Measurements from ENCODE around the gene INTS11.

The INTS11 gene

DNA sequence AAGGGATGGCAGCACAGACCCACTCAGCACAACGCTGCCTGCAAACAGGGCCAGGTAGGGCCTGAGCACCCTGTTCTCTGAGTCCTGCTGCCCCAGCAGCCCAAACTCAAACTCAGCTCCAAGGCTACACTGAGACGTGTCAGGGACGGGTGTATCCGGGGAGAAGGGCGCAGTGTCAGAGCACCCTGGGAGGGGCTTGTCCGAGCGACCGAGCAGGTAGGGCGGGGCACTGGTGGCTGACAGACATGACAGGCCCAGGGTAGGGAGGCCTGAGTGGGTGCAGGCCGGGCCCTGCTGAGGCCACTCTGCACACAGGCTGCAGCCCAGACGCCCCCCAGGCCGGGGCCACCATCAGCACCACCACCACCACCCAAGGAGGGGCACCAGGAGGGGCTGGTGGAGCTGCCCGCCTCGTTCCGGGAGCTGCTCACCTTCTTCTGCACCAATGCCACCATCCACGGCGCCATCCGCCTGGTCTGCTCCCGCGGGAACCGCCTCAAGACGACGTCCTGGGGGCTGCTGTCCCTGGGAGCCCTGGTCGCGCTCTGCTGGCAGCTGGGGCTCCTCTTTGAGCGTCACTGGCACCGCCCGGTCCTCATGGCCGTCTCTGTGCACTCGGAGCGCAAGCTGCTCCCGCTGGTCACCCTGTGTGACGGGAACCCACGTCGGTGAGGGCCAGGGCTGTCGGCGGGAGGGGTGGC lies 38.7 kb downstream of the INTS11 start:
- TF ChIP-seq, protein P1, sequence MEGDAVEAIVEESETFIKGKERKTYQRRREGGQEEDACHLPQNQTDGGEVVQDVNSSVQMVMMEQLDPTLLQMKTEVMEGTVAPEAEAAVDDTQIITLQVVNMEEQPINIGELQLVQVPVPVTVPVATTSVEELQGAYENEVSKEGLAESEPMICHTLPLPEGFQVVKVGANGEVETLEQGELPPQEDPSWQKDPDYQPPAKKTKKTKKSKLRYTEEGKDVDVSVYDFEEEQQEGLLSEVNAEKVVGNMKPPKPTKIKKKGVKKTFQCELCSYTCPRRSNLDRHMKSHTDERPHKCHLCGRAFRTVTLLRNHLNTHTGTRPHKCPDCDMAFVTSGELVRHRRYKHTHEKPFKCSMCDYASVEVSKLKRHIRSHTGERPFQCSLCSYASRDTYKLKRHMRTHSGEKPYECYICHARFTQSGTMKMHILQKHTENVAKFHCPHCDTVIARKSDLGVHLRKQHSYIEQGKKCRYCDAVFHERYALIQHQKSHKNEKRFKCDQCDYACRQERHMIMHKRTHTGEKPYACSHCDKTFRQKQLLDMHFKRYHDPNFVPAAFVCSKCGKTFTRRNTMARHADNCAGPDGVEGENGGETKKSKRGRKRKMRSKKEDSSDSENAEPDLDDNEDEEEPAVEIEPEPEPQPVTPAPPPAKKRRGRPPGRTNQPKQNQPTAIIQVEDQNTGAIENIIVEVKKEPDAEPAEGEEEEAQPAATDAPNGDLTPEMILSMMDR (IDR thresholded peaks at IDR 0.05): no peak

DNA sequence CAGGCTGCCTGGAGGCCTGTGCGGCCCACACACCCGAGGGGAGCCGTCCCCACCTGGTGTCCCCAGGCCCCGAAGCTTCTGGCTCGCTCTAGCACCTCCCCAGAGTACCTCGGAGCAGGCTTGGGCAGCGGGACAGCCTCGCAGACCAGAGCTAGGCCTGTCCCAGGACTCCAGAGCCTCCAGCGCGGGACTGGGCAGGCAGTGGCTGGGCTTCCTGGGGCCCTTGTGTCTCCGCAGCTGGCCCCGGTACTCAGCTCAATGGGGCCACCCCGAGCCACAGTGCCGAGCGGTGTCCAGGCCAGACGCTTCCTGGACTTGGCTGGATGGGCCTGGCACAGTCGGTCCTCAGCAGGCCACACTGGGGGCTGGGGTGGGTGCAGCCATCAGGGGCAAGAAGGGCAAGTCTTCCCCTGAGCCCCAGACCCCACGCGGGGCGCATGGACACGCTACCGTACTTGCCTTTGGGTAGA lies 39.3 kb downstream of the INTS11 start:
- TF ChIP-seq, protein P1 (IDR thresholded peaks at IDR 0.05): no peak

DNA sequence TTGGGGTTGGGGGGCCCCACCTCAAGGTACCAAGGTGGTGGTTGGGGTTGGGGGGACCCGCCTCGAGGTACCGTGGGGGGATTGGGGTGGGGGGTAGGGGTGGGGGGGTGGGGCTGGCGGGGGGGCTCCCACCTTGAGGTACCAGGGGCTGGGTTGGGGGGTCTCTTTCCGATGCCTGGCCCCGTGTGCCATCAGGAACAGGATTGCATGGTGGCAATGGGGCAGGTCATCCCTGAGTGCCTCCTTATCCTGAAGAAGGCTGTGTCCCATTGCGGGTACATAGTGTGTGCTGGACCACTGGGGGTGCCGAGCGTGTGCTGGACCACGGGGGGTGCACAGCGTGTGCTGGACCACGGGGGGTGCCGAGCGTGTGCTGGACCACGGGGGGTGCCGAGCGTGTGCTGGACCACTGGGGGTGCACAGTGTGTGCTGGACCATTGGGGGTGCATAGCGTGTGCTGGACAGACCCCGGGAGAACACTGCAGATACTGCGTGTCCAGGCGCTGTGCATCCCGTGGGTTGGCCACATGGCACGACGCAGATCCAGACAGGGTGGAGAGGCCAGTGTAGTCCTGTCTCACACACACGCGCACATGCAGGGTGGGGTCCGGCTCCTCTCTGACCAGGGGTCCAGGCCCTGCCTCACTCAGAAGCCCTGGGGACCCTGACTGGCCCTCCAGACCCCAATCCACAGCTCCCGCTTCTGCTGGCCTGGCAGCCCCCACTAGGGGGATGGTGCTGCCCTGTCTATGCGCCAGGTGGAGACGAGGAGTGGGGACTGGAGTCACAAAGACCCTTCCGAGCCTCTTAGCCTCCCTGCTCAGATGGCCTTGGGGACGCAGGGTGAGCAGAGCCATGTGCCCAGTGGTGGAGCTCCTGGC lies 40.0 kb downstream of the INTS11 start:
- TF ChIP-seq, protein P1 (IDR thresholded peaks at IDR 0.05): no peak

DNA sequence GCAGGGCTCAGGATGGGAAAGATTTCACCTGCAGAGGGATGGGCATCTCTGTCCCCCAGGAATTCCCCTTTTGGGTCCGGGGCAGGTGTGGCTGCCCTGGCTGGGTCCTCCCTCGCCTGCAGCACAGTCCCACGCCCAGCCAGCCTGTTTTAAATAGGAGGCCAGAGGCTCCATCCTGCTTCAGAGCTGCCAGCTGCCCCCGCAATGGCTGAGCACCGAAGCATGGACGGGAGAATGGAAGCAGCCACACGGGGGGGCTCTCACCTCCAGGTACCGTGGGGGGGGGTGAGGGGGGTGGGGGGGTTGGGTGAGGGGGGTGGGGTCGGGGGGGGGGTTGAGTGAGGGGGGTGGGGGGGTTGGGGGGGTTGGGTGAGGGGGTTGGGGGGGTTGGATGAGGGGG lies 40.6 kb downstream of the INTS11 start:
- TF ChIP-seq, protein P1 (IDR thresholded peaks at IDR 0.05): no peak

DNA sequence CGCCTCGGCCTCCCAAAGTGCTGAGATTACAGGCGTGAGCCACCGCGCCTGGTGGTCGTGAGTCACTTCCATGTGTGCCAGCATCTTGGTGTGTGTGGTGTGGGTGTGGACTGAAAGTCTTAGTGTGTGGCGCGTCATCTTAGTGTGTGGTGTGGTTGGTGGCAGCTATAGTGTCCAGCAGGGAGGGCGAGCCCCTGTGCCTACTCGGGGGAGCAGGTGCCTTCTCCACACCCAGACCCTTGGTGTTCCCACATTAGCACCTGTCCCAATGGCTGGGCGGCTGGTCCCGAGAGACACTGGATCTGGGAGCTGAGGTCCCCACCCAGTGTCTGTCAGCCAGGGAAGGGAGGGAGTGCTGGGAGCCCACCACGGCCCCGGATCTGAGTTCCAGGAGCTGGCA lies 41.5 kb downstream of the INTS11 start:
- TF ChIP-seq, protein P1 (IDR thresholded peaks at IDR 0.05): no peak

DNA sequence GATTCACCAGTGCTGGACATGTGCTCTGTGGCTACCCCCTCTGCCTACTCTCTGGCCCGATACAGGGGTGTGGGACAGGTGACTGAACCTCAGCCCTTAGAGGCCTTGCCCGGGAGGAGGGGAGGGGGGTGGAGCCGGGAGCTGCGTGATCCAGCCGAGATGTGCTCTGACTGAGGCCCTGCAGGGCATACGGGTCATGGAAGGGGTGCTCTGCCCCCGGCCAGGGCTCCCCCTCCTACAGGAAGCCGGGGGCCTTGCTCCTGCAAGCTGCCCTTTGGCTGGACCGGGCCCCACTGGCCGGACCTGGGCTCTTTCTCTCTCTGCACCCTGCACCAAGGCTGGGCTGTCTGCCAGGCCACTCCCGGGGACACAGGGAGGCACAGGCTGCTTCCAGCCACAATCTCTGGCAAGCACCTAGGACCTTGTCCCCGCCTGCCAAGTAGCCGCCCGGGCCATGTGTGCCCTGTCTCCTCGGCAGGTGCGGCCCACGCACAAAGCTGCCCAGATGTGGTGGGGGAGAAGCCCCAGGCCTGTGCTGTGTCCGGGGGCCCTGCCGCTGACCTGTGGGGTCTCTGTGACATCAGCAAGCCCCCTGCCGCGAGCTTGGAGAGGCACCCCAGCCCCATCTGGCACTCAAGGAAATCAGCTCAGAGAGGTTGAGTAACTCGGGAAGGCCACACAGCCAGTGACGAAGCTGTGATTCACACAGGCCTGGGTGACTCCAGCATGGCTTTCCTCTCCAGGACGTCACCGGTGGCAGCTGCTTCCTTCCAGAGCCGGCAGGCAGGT lies 42.7 kb downstream of the INTS11 start:
- TF ChIP-seq, protein P1 (IDR thresholded peaks at IDR 0.05): no peak

DNA sequence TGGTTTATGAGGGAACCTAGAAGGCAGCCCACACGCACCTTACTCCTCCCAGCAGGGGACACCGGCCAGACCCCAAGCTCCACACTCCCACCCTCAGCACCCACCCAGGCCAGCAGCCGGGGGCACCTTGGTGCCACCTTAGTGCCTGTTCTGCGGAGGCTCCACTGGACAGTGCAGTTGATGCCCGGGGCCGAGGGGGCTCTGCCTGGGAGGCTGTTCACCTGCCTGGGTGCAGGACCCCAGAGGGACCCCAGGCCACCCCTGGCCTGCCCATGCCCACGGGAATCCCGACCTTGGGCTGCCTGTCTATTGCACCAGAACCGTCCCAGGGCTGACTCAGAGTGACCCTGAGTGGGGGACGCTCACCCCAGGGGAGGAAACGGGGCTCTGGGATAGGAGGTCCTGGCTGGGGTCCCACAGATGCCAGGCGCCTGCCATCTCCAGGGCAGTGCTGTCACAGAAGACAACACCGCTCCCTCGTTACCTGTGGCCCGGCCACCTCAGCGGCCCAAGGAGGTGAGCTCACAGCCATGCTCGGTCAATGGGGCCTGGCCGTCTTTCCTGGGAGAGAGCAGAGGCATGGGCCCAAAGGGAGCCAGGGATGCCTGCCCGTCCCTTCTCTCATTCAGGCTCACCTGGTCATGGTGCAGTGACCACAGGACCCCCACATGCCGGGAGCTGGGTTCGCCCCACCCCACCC lies 43.5 kb downstream of the INTS11 start:
- TF ChIP-seq, protein P1 (IDR thresholded peaks at IDR 0.05): no peak
